Measurements from ENCODE around the gene CCL11. TPM values are rescaled to one million over a fixed set of nuclear protein-coding genes. Genes with fewer than 3 reads are reported as not detected.

CCL11 gene
- total RNA-seq, 1 experiment from 2014 or later: not detected

- TF ChIP-seq ETV6 (CRISPR knock-in tag; IDR thresholded peaks at IDR 0.05): peak; percentile 96
- no peak for TF ChIP-seq PRDM15 (CRISPR knock-in tag; IDR thresholded peaks at IDR 0.05)
- no peak for TF ChIP-seq NFE2L1 (CRISPR knock-in tag; IDR thresholded peaks at IDR 0.05)
- TF ChIP-seq CREB1 (CRISPR knock-in tag; IDR thresholded peaks at IDR 0.05): no peak
- no peak for TF ChIP-seq USF2 (CRISPR knock-in tag; IDR thresholded peaks at IDR 0.05)
- no peak for TF ChIP-seq CTCF (IDR thresholded peaks at IDR 0.05)
- no peak for TF ChIP-seq ERG (CRISPR knock-in tag; IDR thresholded peaks at IDR 0.05)
- TF ChIP-seq IRF2 (CRISPR knock-in tag; IDR thresholded peaks at IDR 0.05; ENCODE audit: borderline replicate concordance, low read depth): no peak
- TF ChIP-seq FOXJ3 (CRISPR knock-in tag; IDR thresholded peaks at IDR 0.05; ENCODE audit: borderline replicate concordance): no peak
- TF ChIP-seq TEAD4 (CRISPR knock-in tag; IDR thresholded peaks at IDR 0.05): 0 out of 2 replicates have a peak, but pooled peaks have one; percentile 46
- 0 out of 2 replicates have a peak, but pooled peaks have one; percentile 14 for TF ChIP-seq FOXK1 (CRISPR knock-in tag; IDR thresholded peaks at IDR 0.05)
- TF ChIP-seq AR (CRISPR knock-in tag; IDR thresholded peaks at IDR 0.05): no peak
- no peak for TF ChIP-seq ESRRA (CRISPR knock-in tag; IDR thresholded peaks at IDR 0.05; ENCODE audit: borderline replicate concordance)
- no peak for TF ChIP-seq NR2C2 (CRISPR knock-in tag; IDR thresholded peaks at IDR 0.05)
- TF ChIP-seq HMGXB4 (CRISPR knock-in tag; IDR thresholded peaks at IDR 0.05): no peak
- no peak for TF ChIP-seq ATF2 (CRISPR knock-in tag; IDR thresholded peaks at IDR 0.05; ENCODE audit: borderline replicate concordance, low read depth)
- TF ChIP-seq ARID4B (CRISPR knock-in tag; IDR thresholded peaks at IDR 0.05; ENCODE audit: borderline replicate concordance): no peak
- Mint-ChIP-seq H3K27me3 (ENCODE audit: low read depth) (peaks cover 27% of the 10 kb centered on the region), H3K4me3 (peak within 1 kb of the TSS; percentile 72), H3K9me3 (no peaks in the 10 kb centered on the region), H3K36me3 (no peaks in the 10 kb centered on the region), H3K27ac (peak within 1 kb of the TSS; percentile 98), H3K4me1 (peaks cover 62% of the 10 kb centered on the region)
- DNase-seq (ENCODE audit: low spot score) (peak; percentile 63), ATAC-seq (peak; percentile 94)
- ChIA-PET CTCF (interaction anchor here (1.2 to 3.1 kb wide), 2 partner anchors 106 to 108 kb away, joined by 3 to 28 read pairs; no protein-coding TSS in a partner anchor), POLR2A (interaction anchor here (1.5 kb wide), 1 partner anchor 91 kb away, joined by 6 read pairs; no protein-coding TSS in a partner anchor)
Measured at GRCh38 chr17:34254651-34255380, 30.7 kb upstream of the CCL11 start, which contains the start of gene CCL2. Gene CCL2 (plus strand): TSS chr17:34255285. CDS start chr17:34255350, 65 bp downstream.

All from WTC11 (cell line).